Activated B cell treated with CpG ODN at 0.5 μM for 24 hours (primary cell): ENCODE measurements around the gene CDC42BPA. TPM values are rescaled to one million over a fixed set of nuclear protein-coding genes. Genes with fewer than 3 reads are reported as not detected.

Experiments used
- ATAC-seq: fragments of 200-7000 bp; cut with Tn5 transposase; one replicate; pipeline ENCODE4 v1.10.0; 2021; ENCODE audit warnings: low read depth, mild to moderate bottlenecking, moderate library complexity
- CTCF ChIA-PET: fragments of 350-600 bp; sonication (Branson Sonifier 250); formaldehyde crosslinking; loops from one replicate; lab custom pipeline; 2021; ENCODE audit warnings: antibody characterized with exemption; lab: Charles Lee
- POLR2A ChIA-PET: fragments of 350-600 bp; sonication (Branson Sonifier 250); formaldehyde crosslinking; loops from one replicate; lab custom pipeline; 2021; ENCODE audit warnings: antibody characterized with exemption; lab: Charles Lee
- DNase-seq: peaks from one replicate; pipeline ENCODE4 v3.0.0; 2022
- H3K27ac Mint-ChIP-seq: one replicate; pipeline ENCODE4 v1.8.0; 2020; ENCODE audit warnings: mixed read lengths
- H3K27me3 Mint-ChIP-seq: one replicate; pipeline ENCODE4 v1.8.0; 2021; ENCODE audit warnings: mixed read lengths
- H3K36me3 Mint-ChIP-seq: one replicate; pipeline ENCODE4 v1.8.0; 2021; ENCODE audit warnings: low read depth, mixed read lengths
- H3K4me1 Mint-ChIP-seq: one replicate; pipeline ENCODE4 v1.8.0; 2021; ENCODE audit warnings: mixed read lengths
- H3K4me3 Mint-ChIP-seq: one replicate; pipeline ENCODE4 v1.8.0; 2020; ENCODE audit warnings: mild to moderate bottlenecking, mixed read lengths
- H3K9me3 Mint-ChIP-seq: one replicate; pipeline ENCODE4 v1.8.0; 2020; ENCODE audit warnings: mixed read lengths
- intact Hi-C: fragments of 100-400 bp; cut with micrococcal nuclease; formaldehyde crosslinking; loops from one replicate; pipeline ENCODE4 v1.15.1; 2024
- total RNA-seq: library from RNA; stranded (reverse); gene quantifications from 2 replicates; pipeline ENCODE4 v1.2.3, GENCODE V29; 2022
- TF ChIP-seq, protein P1 (sequence below): fragments of 200-600 bp; IDR thresholded peaks from one replicate; pipeline ENCODE4 v1.8.0; 2022; ENCODE audit warnings: antibody characterized with exemption, mild to moderate bottlenecking

Gene CDC42BPA
- total RNA-seq, 1 donor from 2014 or later, result 0.29 TPM

DNA sequence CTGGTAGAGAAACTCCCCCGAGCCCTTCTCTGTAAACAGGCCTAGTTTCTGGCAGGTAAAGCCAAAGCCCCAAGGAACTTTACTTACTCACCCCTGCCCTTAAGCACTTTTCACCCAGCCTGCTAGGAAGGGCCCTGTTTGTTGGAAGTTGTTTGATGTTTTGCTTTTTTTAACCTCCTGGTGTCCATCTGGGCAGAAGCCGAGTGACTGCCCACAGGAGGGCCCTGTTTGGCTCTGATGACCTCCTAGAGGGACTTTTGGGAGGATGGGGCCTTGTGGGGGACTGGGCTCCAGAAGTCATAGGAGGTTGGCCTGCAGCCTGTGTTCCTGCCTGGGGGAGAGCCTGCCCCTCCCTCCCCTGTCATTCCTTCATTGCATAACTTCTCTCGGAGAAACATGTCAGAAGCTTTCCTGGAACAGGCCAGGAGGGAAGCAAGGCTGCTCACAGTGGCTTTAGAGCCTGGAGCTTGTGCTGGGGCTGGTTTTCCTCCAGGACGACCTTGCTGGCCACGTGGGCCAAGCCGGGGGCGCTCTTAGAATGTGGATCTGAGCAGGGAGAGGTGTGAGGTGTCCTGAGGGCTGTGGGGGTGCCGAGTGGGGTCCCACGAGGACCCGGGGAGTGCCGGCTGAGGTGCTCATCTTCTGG, 344.3 kb downstream of the CDC42BPA start:
- CTCF ChIA-PET, result no interaction called here
- Mint-ChIP-seq H3K4me3 (no peak overlapping the region), H3K36me3 (peaks cover 54% of the 10 kb centered on the region), H3K4me1 (peaks cover 5% of the 10 kb centered on the region), H3K27me3 (no peaks in the 10 kb centered on the region), H3K27ac (no peak overlapping the region), H3K9me3 (peaks cover 6% of the 10 kb centered on the region)
- TF ChIP-seq, protein P1, sequence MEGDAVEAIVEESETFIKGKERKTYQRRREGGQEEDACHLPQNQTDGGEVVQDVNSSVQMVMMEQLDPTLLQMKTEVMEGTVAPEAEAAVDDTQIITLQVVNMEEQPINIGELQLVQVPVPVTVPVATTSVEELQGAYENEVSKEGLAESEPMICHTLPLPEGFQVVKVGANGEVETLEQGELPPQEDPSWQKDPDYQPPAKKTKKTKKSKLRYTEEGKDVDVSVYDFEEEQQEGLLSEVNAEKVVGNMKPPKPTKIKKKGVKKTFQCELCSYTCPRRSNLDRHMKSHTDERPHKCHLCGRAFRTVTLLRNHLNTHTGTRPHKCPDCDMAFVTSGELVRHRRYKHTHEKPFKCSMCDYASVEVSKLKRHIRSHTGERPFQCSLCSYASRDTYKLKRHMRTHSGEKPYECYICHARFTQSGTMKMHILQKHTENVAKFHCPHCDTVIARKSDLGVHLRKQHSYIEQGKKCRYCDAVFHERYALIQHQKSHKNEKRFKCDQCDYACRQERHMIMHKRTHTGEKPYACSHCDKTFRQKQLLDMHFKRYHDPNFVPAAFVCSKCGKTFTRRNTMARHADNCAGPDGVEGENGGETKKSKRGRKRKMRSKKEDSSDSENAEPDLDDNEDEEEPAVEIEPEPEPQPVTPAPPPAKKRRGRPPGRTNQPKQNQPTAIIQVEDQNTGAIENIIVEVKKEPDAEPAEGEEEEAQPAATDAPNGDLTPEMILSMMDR, result no peak
- ATAC-seq, result no peak
- intact Hi-C loops, result no loop called here
- POLR2A ChIA-PET, result no interaction called here
- no peak for DNase-seq

DNA sequence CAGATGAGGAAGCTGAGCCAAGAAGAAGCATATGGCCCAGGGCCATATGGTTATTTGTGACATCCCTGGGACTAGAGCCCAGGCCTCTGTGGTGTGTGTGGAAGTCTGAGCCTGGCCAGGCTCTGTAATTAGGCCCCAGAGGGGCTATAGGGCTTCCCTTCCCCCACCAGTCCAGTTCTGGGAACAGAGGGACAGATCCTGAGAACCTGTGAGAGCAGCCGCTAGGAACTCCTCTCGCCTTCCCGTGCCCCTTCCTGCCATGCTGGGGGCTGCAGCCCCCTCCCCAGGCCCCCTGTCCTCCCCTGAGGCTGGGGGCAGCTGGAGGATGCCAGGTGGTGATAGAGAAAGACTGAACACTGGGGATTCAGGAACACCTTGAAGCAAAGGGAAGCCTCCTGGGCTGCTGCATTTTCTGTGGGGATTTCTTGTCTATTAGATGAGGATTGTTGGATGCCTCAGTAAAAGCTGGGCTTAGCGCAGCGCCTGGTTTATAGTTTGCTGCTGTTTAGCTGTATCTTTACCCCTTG, 344.9 kb downstream of the CDC42BPA start:
- DNase-seq, result no peak
- ChIA-PET POLR2A (no interaction called here), CTCF (no interaction called here)
- TF ChIP-seq, protein P1, result no peak
- H3K4me3 Mint-ChIP-seq, result no peak overlapping the region
- intact Hi-C loops, result no loop called here
- no peak overlapping the region for H3K27ac Mint-ChIP-seq
- no peaks in the 10 kb centered on the region for H3K27me3 Mint-ChIP-seq
- peaks cover 56% of the 10 kb centered on the region for H3K36me3 Mint-ChIP-seq
- ATAC-seq, result no peak
- peaks cover 6% of the 10 kb centered on the region for H3K9me3 Mint-ChIP-seq
- H3K4me1 Mint-ChIP-seq, result peaks cover 5% of the 10 kb centered on the region

DNA sequence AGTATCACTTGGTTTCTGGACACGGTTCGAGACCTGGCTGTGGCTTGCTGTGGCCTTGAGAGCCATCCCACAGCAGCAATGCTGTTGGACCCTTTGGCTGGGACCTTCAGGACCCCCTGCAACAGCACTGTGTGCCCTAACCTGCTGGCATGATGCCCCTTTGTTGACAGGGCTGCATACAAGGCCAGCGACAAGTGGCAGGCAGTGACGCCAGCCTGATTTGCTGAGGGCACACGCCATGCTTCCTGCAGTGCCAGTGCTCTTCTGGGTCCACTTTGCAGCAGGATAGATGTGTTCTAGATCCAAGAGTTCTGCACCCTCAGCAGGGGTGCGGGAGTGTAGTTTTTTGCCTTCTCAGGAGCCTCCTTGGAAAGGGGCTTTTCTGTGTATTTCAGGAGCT, 345.4 kb downstream of the CDC42BPA start:
- Mint-ChIP-seq H3K9me3 (peaks cover 6% of the 10 kb centered on the region), H3K27ac (no peak overlapping the region), H3K4me1 (peaks cover 5% of the 10 kb centered on the region), H3K4me3 (no peak overlapping the region), H3K36me3 (peaks cover 57% of the 10 kb centered on the region), H3K27me3 (no peaks in the 10 kb centered on the region)
- TF ChIP-seq, protein P1, result no peak
- ATAC-seq, result no peak
- intact Hi-C loops, result no loop called here
- CTCF ChIA-PET, result no interaction called here
- DNase-seq, result no peak
- POLR2A ChIA-PET, result interaction anchor here (0.6 kb wide), 1 partner anchor 34 kb away, joined by 7 read pairs; no protein-coding TSS in a partner anchor

DNA sequence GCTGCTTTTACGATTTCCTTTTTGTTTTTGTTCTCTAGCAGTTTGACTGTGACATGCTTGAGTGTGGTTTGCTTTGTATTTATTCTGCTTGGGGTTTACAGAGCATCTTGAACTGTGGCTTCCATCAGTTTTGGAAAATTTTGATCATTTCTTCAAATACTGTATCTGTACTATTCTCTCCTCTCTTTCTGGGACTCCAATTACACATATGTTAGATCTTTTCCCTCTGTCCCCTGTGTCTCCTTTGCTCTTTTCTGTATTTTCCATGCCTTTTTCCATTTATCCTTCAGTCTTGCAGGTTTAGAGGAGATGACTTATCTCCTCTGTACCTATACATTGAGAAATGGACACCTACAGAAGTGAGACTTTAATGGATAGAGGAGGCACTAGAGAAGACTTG, 346.5 kb downstream of the CDC42BPA start:
- CTCF ChIA-PET, result no interaction called here
- intact Hi-C loops, result no loop called here
- H3K4me1 Mint-ChIP-seq, result peaks cover 5% of the 10 kb centered on the region

DNA sequence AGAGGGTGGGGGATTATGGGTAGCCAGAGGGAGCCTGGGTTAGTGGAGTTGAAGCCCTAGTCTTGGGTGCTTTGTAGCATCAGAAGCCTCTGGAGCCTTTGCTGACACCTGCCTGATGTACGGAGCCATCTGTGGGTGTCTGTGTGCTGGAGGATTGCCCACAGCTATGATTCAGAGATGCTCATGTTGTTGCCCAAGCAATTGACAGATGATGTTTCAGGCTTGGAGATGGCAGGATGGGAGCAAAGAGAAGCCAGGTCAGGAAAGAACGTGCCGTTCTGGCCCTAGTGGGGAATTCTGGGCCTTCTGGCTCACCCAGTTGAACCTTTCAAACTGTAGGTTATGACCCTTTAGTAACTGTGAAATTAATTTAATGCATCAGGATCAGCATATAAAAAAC, 350.6 kb downstream of the CDC42BPA start:
- H3K4me3 Mint-ChIP-seq, result no peak overlapping the region
- DNase-seq, result no peak
- CTCF ChIA-PET, result no interaction called here
- ATAC-seq, result no peak
- H3K9me3 Mint-ChIP-seq, result peaks cover 6% of the 10 kb centered on the region
- H3K36me3 Mint-ChIP-seq, result peaks cover 63% of the 10 kb centered on the region
- no peaks in the 10 kb centered on the region for H3K27me3 Mint-ChIP-seq
- no peak overlapping the region for H3K27ac Mint-ChIP-seq
- POLR2A ChIA-PET, result no interaction called here
- TF ChIP-seq, protein P1, result no peak
- intact Hi-C loops, result no loop called here
- peaks cover 21% of the 10 kb centered on the region for H3K4me1 Mint-ChIP-seq

More for the DNA sequence above, 346.5 kb downstream of the CDC42BPA start:
- TF ChIP-seq, protein P1, result no peak
- no peak for ATAC-seq
- H3K9me3 Mint-ChIP-seq, result peaks cover 6% of the 10 kb centered on the region
- POLR2A ChIA-PET, result no interaction called here
- no peak overlapping the region for H3K27ac Mint-ChIP-seq
- no peak overlapping the region for H3K4me3 Mint-ChIP-seq
- H3K36me3 Mint-ChIP-seq, result peaks cover 58% of the 10 kb centered on the region
- no peaks in the 10 kb centered on the region for H3K27me3 Mint-ChIP-seq
- no peak for DNase-seq
